Pons (tissue), 1 donor: ENCODE results near the gene PPP2R2D.
A peak's percentile ranks its signal among the peaks of the same experiment; 100 is the strongest.
"Not testable (repeated sequence)": the region's sequence is repeated elsewhere in the genome, so short reads cannot be mapped to it uniquely, and the experiment has no call there.

ENCODE experiments used
- DNase-seq: peaks from one replicate; pipeline ENCODE4 v3.0.0-alpha.2; 2016; ENCODE audit warnings: low spot score

The PPP2R2D gene

GRCh38 chr10:131949041-131949862, 48.4 kb downstream of the PPP2R2D start:
- no peak for DNase-seq

GRCh38 chr10:131949908-131950307, 49.1 kb downstream of the PPP2R2D start:
- not testable (repeated sequence) for DNase-seq

- DNase-seq = no peak
Measured at GRCh38 chr10:131954356-131954965, 53.7 kb downstream of the PPP2R2D start.

GRCh38 chr10:131955591-131956340, 55.0 kb downstream of the PPP2R2D start:
- no peak for DNase-seq

- DNase-seq = no peak
Measured at GRCh38 chr10:131959841-131960240, 59.0 kb downstream of the PPP2R2D start.

- DNase-seq = no peak
Measured at GRCh38 chr10:131960631-131961046, 59.8 kb downstream of the PPP2R2D start.

- DNase-seq = no peak
Measured at GRCh38 chr10:131961047-131961776, 60.4 kb downstream of the PPP2R2D start.

GRCh38 chr10:131961777-131962662, 61.2 kb downstream of the PPP2R2D start:
- DNase-seq = peak; percentile 65

- no peak for DNase-seq
Measured at GRCh38 chr10:131963350-131963749, 62.5 kb downstream of the PPP2R2D start.

GRCh38 chr10:131963811-131964210, 63.0 kb downstream of the PPP2R2D start:
- no peak for DNase-seq

GRCh38 chr10:131964298-131964697, 63.5 kb downstream of the PPP2R2D start:
- no peak for DNase-seq

- DNase-seq = no peak
Measured at GRCh38 chr10:131968949-131969348, 68.1 kb downstream of the PPP2R2D start.

- no peak for DNase-seq
Measured at GRCh38 chr10:131970946-131971345, 70.1 kb downstream of the PPP2R2D start.

GRCh38 chr10:131971591-131971990, 70.8 kb downstream of the PPP2R2D start:
- DNase-seq = no peak

- peak; percentile 29 for DNase-seq
Measured at GRCh38 chr10:131972474-131973071, 71.8 kb downstream of the PPP2R2D start.

GRCh38 chr10:131973160-131973951, 72.5 kb downstream of the PPP2R2D start:
- DNase-seq = no peak

GRCh38 chr10:131974034-131974817, 73.4 kb downstream of the PPP2R2D start:
- DNase-seq = no peak

- DNase-seq = no peak
Measured at GRCh38 chr10:131975003-131975402, 74.2 kb downstream of the PPP2R2D start.

GRCh38 chr10:131975796-131976195, 75.0 kb downstream of the PPP2R2D start:
- DNase-seq = no peak
